K562 (cell line): ENCODE measurements around the gene MCC. TPM values are rescaled to one million over a fixed set of nuclear protein-coding genes. Genes with fewer than 3 reads are reported as not detected.

Experiments used
- ATAC-seq: fragments of 200-7000 bp; cut with Tn5 transposase; 3 replicates; pipeline ENCODE4 v1.9.1; 2020; ENCODE audit warnings: moderate library complexity
- BruUV-seq: library from RNA; stranded (reverse); fragments of 400-500 nt; replicated peaks from 2 replicates; lab custom pipeline; 2021; lab: Mats Ljungman, UMichigan
- CTCF ChIA-PET: fragments of 300-600 bp; formaldehyde crosslinking; extraction: SDS; loops from one replicate; lab custom pipeline; 2021; ENCODE audit warnings: low intra/inter-chr PET ratio; lab: Yijun Ruan, JAX
- POLR2A ChIA-PET: fragments of 300-600, 350-650 bp; sonication (Branson Sonifier 250); formaldehyde crosslinking; extraction: SDS; loops from one replicate; lab custom pipeline; 2021; ENCODE audit warnings: antibody characterized with exemption, inconsistent platforms; lab: Yijun Ruan, JAX
- DNase-seq, 4 experiments: peaks; one replicate each; pipeline versions ENCODE4 v3.0.0 to v3.0.0-alpha.2; 2011 to 2018; ENCODE audit warnings: low spot score in 3 of 4, mixed read lengths in 3 of 4; ENCODE audit errors: extremely low read depth in 1 of 4
- FAIRE-seq: peaks from 2 replicates; lab custom pipeline; 2011; peaks lifted over from hg19 to GRCh38; lab: Jason Lieb, UNC
- H2AFZ ChIP-seq: 2 replicates; pipeline ENCODE4 v1.6.0; 2011; ENCODE audit warnings: low read depth, low read length, control low read depth, inconsistent platforms
- H3K27ac ChIP-seq: fragments of 200-600 bp; 3 replicates; pipeline ENCODE4 v1.8.0; 2011; ENCODE audit warnings: low read depth, mild to moderate bottlenecking, control low read depth, inconsistent platforms, low read length, moderate library complexity, mixed read lengths; ENCODE audit errors: extremely low read depth
- H3K27me3 ChIP-seq, 2 experiments: fragments of 300-600 bp in 1 of 2; 2 replicates in 1 of 2; 3 replicates in 1 of 2; pipeline versions ENCODE4 v1.6.0 to v1.8.0; 2011; ENCODE audit warnings: inconsistent platforms in 2 of 2, low read length in 2 of 2, mild to moderate bottlenecking in 1 of 2, mixed read lengths in 1 of 2, moderate library complexity in 1 of 2; ENCODE audit not compliant: control insufficient read depth in 2 of 2, insufficient read depth in 2 of 2
- H3K36me3 ChIP-seq: fragments of 300-600 bp; 3 replicates; pipeline ENCODE4 v1.8.0; 2011; ENCODE audit warnings: mild to moderate bottlenecking, low read length, inconsistent platforms; ENCODE audit not compliant: control insufficient read depth, insufficient read depth
- H3K4me1 ChIP-seq, 2 experiments: fragments of 200-600 bp in 1 of 2; replicated peaks in 1 of 2; 2 replicates in 1 of 2; 3 replicates in 1 of 2; pipeline versions ENCODE4 v1.5.1 to v1.8.0; 2011; ENCODE audit warnings: inconsistent platforms in 2 of 2, low read length in 2 of 2, mild to moderate bottlenecking in 1 of 2, mixed read lengths in 1 of 2, moderate library complexity in 1 of 2; ENCODE audit not compliant: control insufficient read depth in 2 of 2, insufficient read depth in 2 of 2
- H3K4me2 ChIP-seq: 2 replicates; pipeline ENCODE4 v1.6.1; 2011; ENCODE audit warnings: low read length, control low read depth, inconsistent platforms, mixed read lengths; ENCODE audit not compliant: insufficient read depth
- H3K4me3 ChIP-seq: fragments of 200-600 bp; sonication (generic), shearing (Covaris generic); 2 replicates; pipeline ENCODE4 v1.5.1; 2016; ENCODE audit warnings: control low read depth, inconsistent platforms
- H3K79me2 ChIP-seq: fragments of 200-600 bp; 3 replicates; pipeline ENCODE4 v1.8.0; 2011; ENCODE audit warnings: low read length, inconsistent platforms; ENCODE audit not compliant: control insufficient read depth, insufficient read depth
- H3K9ac ChIP-seq, 2 experiments: 2 replicates each; pipeline versions ENCODE4 v1.6.0 to v1.6.1; 2011; ENCODE audit warnings: low read depth in 2 of 2, low read length in 2 of 2, control low read depth in 1 of 2, inconsistent platforms in 1 of 2, mild to moderate bottlenecking in 1 of 2, mixed read lengths in 1 of 2; ENCODE audit not compliant: insufficient read depth in 1 of 2
- H3K9me1 ChIP-seq: one replicate; pipeline ENCODE4 v1.6.0; 2011; ENCODE audit warnings: inconsistent platforms, mild to moderate bottlenecking, low read length, moderate library complexity; ENCODE audit not compliant: control insufficient read depth, insufficient read depth
- H3K9me3 ChIP-seq: replicated peaks from 2 replicates; pipeline ENCODE4 v1.5.1; 2011; ENCODE audit warnings: low read depth, low read length, inconsistent platforms; ENCODE audit not compliant: control insufficient read depth, insufficient read depth
- H4K20me1 ChIP-seq: replicated peaks from 2 replicates; pipeline ENCODE4 v1.6.1; 2011; ENCODE audit warnings: low read length, inconsistent platforms, mixed read lengths; ENCODE audit not compliant: control insufficient read depth, insufficient read depth
- ATF4 ChIP-seq: fragments of 450-650 bp; formaldehyde crosslinking; IDR thresholded peaks from 2 replicates; pipeline ENCODE4 v1.4.0; 2022; ENCODE audit warnings: mild to moderate bottlenecking, moderate library complexity
- CAMTA2 ChIP-seq: fragments of 250-450 bp; sonication (Bioruptor Pico); conservative IDR thresholded peaks from 2 replicates; pipeline ENCODE4 v1.5.1; 2022
- CCAR2 ChIP-seq: fragments of 200-400 bp; formaldehyde crosslinking; IDR thresholded peaks from 2 replicates; pipeline ENCODE4 v1.6.1; 2017; ENCODE audit warnings: mild to moderate bottlenecking, low read depth, low read length
- CEBPG ChIP-seq, 3 experiments: fragments of 200-800 bp in 1 of 3; sonication (Bioruptor generic) in 1 of 3; sonication (generic) in 1 of 3; formaldehyde crosslinking in 1 of 3; IDR thresholded peaks in 2 of 3; conservative IDR thresholded peaks in 1 of 3; 2 replicates each; pipeline versions ENCODE4 v1.6.1 to v1.8.0; 2016 to 2022; ENCODE audit warnings: missing compliant biosample characterization in 2 of 3, missing genetic modification characterization in 2 of 3, mild to moderate bottlenecking in 1 of 3, missing genetic modification reagents in 1 of 3
- E4F1 ChIP-seq: fragments of 250-450 bp; sonication (Bioruptor Pico); IDR thresholded peaks from 2 replicates; pipeline ENCODE4 v1.5.0; 2021; ENCODE audit warnings: mild to moderate bottlenecking, borderline replicate concordance
- KLF13 ChIP-seq: fragments of 450-650 bp; IDR thresholded peaks from 2 replicates; pipeline ENCODE4 v1.6.1; 2016; ENCODE audit warnings: missing genetic modification characterization, low read depth, mild to moderate bottlenecking, missing compliant biosample characterization, moderate library complexity, borderline replicate concordance
- MAFF ChIP-seq: IDR thresholded peaks from 2 replicates; pipeline ENCODE4 v1.6.1; 2012; ENCODE audit warnings: low read length, improper control_type of control experiment
- MNT ChIP-seq, 2 experiments: fragments of 450-650 bp; conservative IDR thresholded peaks; 2 replicates each; pipeline ENCODE4 v1.6.1; 2017; ENCODE audit warnings: mild to moderate bottlenecking in 2 of 2, moderate library complexity in 2 of 2
- NCOA4 ChIP-seq: fragments of 450-650 bp; IDR thresholded peaks from 2 replicates; pipeline ENCODE4 v1.6.1; 2018; ENCODE audit warnings: mild to moderate bottlenecking; ENCODE audit not compliant: partially characterized antibody
- ZC3H8 ChIP-seq: fragments of 450-650 bp; IDR thresholded peaks from 2 replicates; pipeline ENCODE4 v1.6.1; 2017
- ZNF143 ChIP-seq: sonication (generic); formaldehyde crosslinking; IDR thresholded peaks from 2 replicates; pipeline ENCODE4 v1.9.0; 2022; ENCODE audit warnings: mild to moderate bottlenecking, missing genetic modification reagents
- ZNF217 ChIP-seq: sonication (generic); formaldehyde crosslinking; IDR thresholded peaks from 2 replicates; pipeline ENCODE4 v1.8.0; 2022; ENCODE audit warnings: mild to moderate bottlenecking, missing genetic modification reagents
- WGBS: fragments of 100-300 bp; shearing (Covaris generic); methylation state at CpG from one replicate; pipeline ENCODE4 v1.1.6; 2016; ENCODE audit warnings: low coverage, mixed read lengths; ENCODE audit not compliant: insufficient coverage; ENCODE audit errors: missing lambda C conversion rate; 5-methylcytosine and 5-hydroxymethylcytosine counted together
- in situ Hi-C: fragments of 300-500 bp; cut with MboI; formaldehyde crosslinking; loops from 4 replicates; pipeline ENCODE4 v1.15.0; 2018; ENCODE audit warnings: inconsistent platforms, mixed read lengths
- intact Hi-C: fragments of 100-400 bp; cut with micrococcal nuclease; formaldehyde crosslinking; loops from 2 replicates; pipeline ENCODE4 v1.14.2; 2022
- polyA plus RNA-seq, 8 experiments: library from polyadenylated mRNA; depleted of rRNA in 4 of 8; stranded (reverse) in 5 of 8; unstranded in 3 of 8; fragments of >200 nt; fragmentation: Nextera tagmentation in 2 of 8; fragmentation: Illumina TruSeq in 1 of 8; extraction: Ambion mirVana in 2 of 8; extraction: Trizol in 1 of 8; gene quantifications; 2 replicates each; pipeline versions ENCODE4 v1.2.1 to v1.2.3, GENCODE V29; 2011 to 2014; ENCODE audit warnings: inconsistent platforms in 1 of 8, missing spikeins in 1 of 8
- total RNA-seq, 7 experiments: library from RNA; depleted of rRNA in 6 of 7; stranded (reverse); fragments of >200 nt in 6 of 7; fragmentation: Illumina TruSeq in 2 of 7; extraction: Trizol in 2 of 7; gene quantifications; 2 replicates each; pipeline versions ENCODE4 v1.2.1 to v1.2.3, GENCODE V29; 2011 to 2021; ENCODE audit warnings: low replicate concordance in 1 of 7

The MCC gene
- total and polyA plus RNA-seq, 9 of the 15 experiments (the other 6 are each of a cell fraction or from before 2014, with no cell fraction given) = 0.04 to 0.24 (median 0.06) TPM; not detected in 1

DNA sequence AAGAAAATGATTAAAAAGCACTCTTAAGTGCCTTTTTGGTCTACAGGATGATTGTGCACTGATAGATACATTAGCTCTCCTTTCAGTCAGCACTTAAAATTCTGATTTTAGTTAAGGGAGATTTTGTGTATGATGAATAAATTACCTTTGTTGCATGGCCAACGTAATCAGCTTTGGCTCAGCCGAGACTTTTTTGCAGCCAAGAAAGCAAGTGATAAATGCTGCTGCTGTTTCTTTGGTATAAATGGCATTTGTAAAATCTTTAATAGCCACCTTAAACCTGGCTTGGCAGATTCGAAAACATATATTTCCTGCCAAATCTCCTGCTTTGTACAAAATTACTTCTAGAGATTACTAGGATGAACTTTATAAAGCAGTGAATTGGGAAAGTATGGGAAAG, 364.0 kb downstream of the MCC start:
- no peak for DNase-seq
- Histone ChIP-seq H2AFZ (no peak overlapping the region), H3K27me3 (peaks cover 7 to 9% of the 10 kb centered on the region in 2 experiments; a peak in 4 of 5 replicates), H3K4me1 (no peaks in the 10 kb centered on the region), H3K9me1 (no peaks in the 10 kb centered on the region), H3K9ac (no peak overlapping the region), H3K4me3 (no peak overlapping the region), H4K20me1 (no peaks in the 10 kb centered on the region), H3K79me2 (no peaks in the 10 kb centered on the region), H3K4me2 (no peak overlapping the region), H3K27ac (no peak overlapping the region), H3K36me3 (no peaks in the 10 kb centered on the region), H3K9me3 (no peaks in the 10 kb centered on the region)
- FAIRE-seq = no peak
- WGBS = 0% methylated on average over 3 of the region's 3 CpGs
- BruUV-seq = no TSS peak
- ChIA-PET POLR2A (no interaction called here), CTCF (no interaction called here)
- ATAC-seq = no peak
- in situ Hi-C loops = no loop called here
- TF ChIP-seq KLF13 (tag) = no peak
- TF ChIP-seq ATF4 (CRISPR knock-in tag) = no peak
- TF ChIP-seq CEBPG (CRISPR knock-in tag; IDR thresholded peaks at IDR 0.05) = no peak
- TF ChIP-seq CEBPG (tag; conservative IDR thresholded peaks at IDR 0.05 in 1 of 2, IDR thresholded peaks at IDR 0.05 in 1 of 2) = no peak
- TF ChIP-seq ZC3H8 = no peak
- TF ChIP-seq CAMTA2 (CRISPR knock-in tag) = no peak
- no peak for TF ChIP-seq CCAR2
- no peak for TF ChIP-seq NCOA4
- no peak for TF ChIP-seq ZNF143 (CRISPR knock-in tag)
- no peak for TF ChIP-seq MAFF
- no peak for TF ChIP-seq ZNF217 (CRISPR knock-in tag)
- TF ChIP-seq MNT (conservative IDR thresholded peaks at IDR 0.05) = no peak
- TF ChIP-seq E4F1 (CRISPR knock-in tag) = no peak
- intact Hi-C loops = no loop called here
